IPS-NIHi7 (cell line): Measurements from ENCODE around the gene MCIDAS.

Source experiments
- DNase-seq: peaks from one replicate; pipeline ENCODE4 v3.0.0; 2012; ENCODE audit warnings: mixed read lengths; ENCODE audit errors: extremely low spot score

Gene MCIDAS

GRCh38 chr5:55226934-55227663, at the start of gene MCIDAS:
TSS of gene MCIDAS (minus strand) at chr5:55227315. CDS start at chr5:55227138, 177 bp downstream.
- peak; percentile 82 for DNase-seq

- DNase-seq = no peak
These were observed 49.7 kb upstream of the MCIDAS start for GRCh38 chr5:55276771-55277170.

GRCh38 chr5:55258339-55258738, 31.2 kb upstream of the MCIDAS start:
- no peak for DNase-seq

- no peak for DNase-seq
These were observed 27.7 kb upstream of the MCIDAS start for GRCh38 chr5:55254802-55255201.

- no peak for DNase-seq
These were observed 22.9 kb upstream of the MCIDAS start for GRCh38 chr5:55250064-55250463.

GRCh38 chr5:55241746-55242145, 14.6 kb upstream of the MCIDAS start:
- no peak for DNase-seq

- DNase-seq = no peak
These were observed 9.7 kb upstream of the MCIDAS start for GRCh38 chr5:55236800-55237199.

GRCh38 chr5:55234121-55234700, 7.1 kb upstream of the MCIDAS start:
- DNase-seq = peak; percentile 35

- DNase-seq = peak; percentile 88
These were observed 6.1 kb upstream of the MCIDAS start, which contains the start of gene CCNO for GRCh38 chr5:55232985-55233928. TSS of gene CCNO (minus strand) at chr5:55233608. CDS start at chr5:55233523, 85 bp downstream.

GRCh38 chr5:55232271-55232984, 5.3 kb upstream of the MCIDAS start:
- DNase-seq = peak; percentile 40

- no peak for DNase-seq
These were observed 4.8 kb upstream of the MCIDAS start for GRCh38 chr5:55231919-55232270.

GRCh38 chr5:55231029-55231918, 4.2 kb upstream of the MCIDAS start:
- DNase-seq = no peak

GRCh38 chr5:55230086-55230629, 3.0 kb upstream of the MCIDAS start:
- DNase-seq = no peak

GRCh38 chr5:55227664-55228430, 732 bp upstream of the MCIDAS start:
- no peak for DNase-seq

GRCh38 chr5:55226027-55226933, 835 bp downstream of the MCIDAS start:
- DNase-seq = peak; percentile 84

- no peak for DNase-seq
These were observed 1.8 kb downstream of the MCIDAS start for GRCh38 chr5:55225346-55225745.

GRCh38 chr5:55223812-55224240, 3.3 kb downstream of the MCIDAS start:
- DNase-seq = no peak
